ENCODE measurements around the gene UBL4A.

DNA sequence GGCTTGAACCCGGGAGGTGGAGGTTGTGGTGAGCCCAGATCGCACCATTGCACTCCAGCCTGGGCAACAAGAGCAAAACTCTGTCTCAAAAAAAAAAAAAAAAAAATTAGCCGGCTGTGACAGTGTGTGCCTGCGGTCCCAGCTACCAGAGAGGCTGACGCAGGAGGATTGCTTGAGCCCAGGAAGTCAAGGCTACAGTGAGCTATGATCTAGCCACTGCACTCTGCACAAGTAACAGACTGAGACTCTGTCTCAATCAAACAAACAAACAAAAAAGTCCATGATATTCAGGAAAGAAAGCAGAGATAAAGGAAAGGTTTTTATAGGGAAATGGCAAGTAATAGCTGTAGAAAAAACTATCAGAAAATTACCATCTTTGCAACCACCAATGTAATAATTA lies 5.2 kb downstream of the UBL4A start:
- TF ChIP-seq, protein P1, sequence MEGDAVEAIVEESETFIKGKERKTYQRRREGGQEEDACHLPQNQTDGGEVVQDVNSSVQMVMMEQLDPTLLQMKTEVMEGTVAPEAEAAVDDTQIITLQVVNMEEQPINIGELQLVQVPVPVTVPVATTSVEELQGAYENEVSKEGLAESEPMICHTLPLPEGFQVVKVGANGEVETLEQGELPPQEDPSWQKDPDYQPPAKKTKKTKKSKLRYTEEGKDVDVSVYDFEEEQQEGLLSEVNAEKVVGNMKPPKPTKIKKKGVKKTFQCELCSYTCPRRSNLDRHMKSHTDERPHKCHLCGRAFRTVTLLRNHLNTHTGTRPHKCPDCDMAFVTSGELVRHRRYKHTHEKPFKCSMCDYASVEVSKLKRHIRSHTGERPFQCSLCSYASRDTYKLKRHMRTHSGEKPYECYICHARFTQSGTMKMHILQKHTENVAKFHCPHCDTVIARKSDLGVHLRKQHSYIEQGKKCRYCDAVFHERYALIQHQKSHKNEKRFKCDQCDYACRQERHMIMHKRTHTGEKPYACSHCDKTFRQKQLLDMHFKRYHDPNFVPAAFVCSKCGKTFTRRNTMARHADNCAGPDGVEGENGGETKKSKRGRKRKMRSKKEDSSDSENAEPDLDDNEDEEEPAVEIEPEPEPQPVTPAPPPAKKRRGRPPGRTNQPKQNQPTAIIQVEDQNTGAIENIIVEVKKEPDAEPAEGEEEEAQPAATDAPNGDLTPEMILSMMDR (IDR thresholded peaks at IDR 0.05 in 2 of 3, conservative IDR thresholded peaks at IDR 0.05 in 1 of 3; ENCODE audit: borderline replicate concordance in 1 of 3, insufficient read depth in 1 of 3, low read depth in 2 of 3, low read length in 2 of 3): no peak
- TF ChIP-seq POLR2A (IDR thresholded peaks at IDR 0.05; ENCODE audit: borderline replicate concordance, extremely low read depth, insufficient read depth, insufficient read length) (no peak), POLR2AphosphoS5 (IDR thresholded peaks at IDR 0.05; ENCODE audit: low read depth, low read length) (no peak), SIN3A (IDR thresholded peaks at IDR 0.05; ENCODE audit: low read depth) (no peak), ELF1 (IDR thresholded peaks at IDR 0.05; ENCODE audit: borderline replicate concordance, low read depth) (no peak), ZNF274 (IDR thresholded peaks at IDR 0.05; ENCODE audit: low read depth, low read length) (no peak)
- TF ChIP-seq, protein P2, sequence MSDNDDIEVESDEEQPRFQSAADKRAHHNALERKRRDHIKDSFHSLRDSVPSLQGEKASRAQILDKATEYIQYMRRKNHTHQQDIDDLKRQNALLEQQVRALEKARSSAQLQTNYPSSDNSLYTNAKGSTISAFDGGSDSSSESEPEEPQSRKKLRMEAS (IDR thresholded peaks at IDR 0.05): no peak
